HepG2 (cell line): ENCODE measurements around the gene GRP. TPM values are rescaled to one million over a fixed set of nuclear protein-coding genes. Genes with fewer than 3 reads are reported as not detected.

ENCODE experiments used
- ATAC-seq: fragments of 200-7000 bp; cut with Tn5 transposase; 3 replicates; pipeline ENCODE4 v1.9.1; 2020; ENCODE audit warnings: mild to moderate bottlenecking, moderate library complexity
- BruUV-seq: library from RNA; stranded (reverse); fragments of 400-500 nt; replicated peaks from 2 replicates; lab custom pipeline; 2021; lab: Mats Ljungman, UMichigan
- CTCF ChIA-PET: fragments of 300-600 bp; formaldehyde crosslinking; extraction: SDS; loops from one replicate; lab custom pipeline; 2021; ENCODE audit warnings: low total read pairs, inconsistent platforms, low intra/inter-chr PET ratio; lab: Yijun Ruan, JAX
- POLR2A ChIA-PET: fragments of 350-600 bp; sonication (Branson Sonifier 250); formaldehyde crosslinking; loops from one replicate; lab custom pipeline; 2020; ENCODE audit warnings: antibody characterized with exemption, inconsistent platforms; lab: Yijun Ruan, JAX
- DNase-seq: peaks from one replicate; pipeline ENCODE4 v3.0.0-alpha.2; 2015; ENCODE audit warnings: low spot score
- FAIRE-seq: peaks from 3 replicates; lab custom pipeline; 2011; peaks lifted over from hg19 to GRCh38; lab: Jason Lieb, UNC
- H2AFZ ChIP-seq: one replicate; pipeline ENCODE4 v1.6.1; 2011; ENCODE audit warnings: low read length, inconsistent platforms
- H3K27ac ChIP-seq: fragments of 300-600 bp; 3 replicates; pipeline ENCODE4 v1.8.0; 2011; ENCODE audit warnings: mixed run types, mild to moderate bottlenecking, mixed read lengths, low read length, inconsistent platforms; ENCODE audit not compliant: insufficient read depth; ENCODE audit errors: extremely low read length
- H3K27me3 ChIP-seq, 2 experiments: fragments of 200-600 bp in 1 of 2; 2 replicates in 1 of 2; 3 replicates in 1 of 2; pipeline versions ENCODE4 v1.6.0 to v1.8.0; 2011; ENCODE audit warnings: low read length in 2 of 2, mild to moderate bottlenecking in 2 of 2, moderate library complexity in 2 of 2, inconsistent platforms in 1 of 2; ENCODE audit not compliant: insufficient read depth in 2 of 2, control insufficient read depth in 1 of 2
- H3K36me3 ChIP-seq, 2 experiments: fragments of 200-600 bp in 1 of 2; replicated peaks in 1 of 2; 2 replicates in 1 of 2; 3 replicates in 1 of 2; pipeline versions ENCODE4 v1.5.1 to v1.8.0; 2011; ENCODE audit warnings: low read length in 2 of 2, inconsistent platforms in 1 of 2; ENCODE audit not compliant: insufficient read depth in 2 of 2, control insufficient read depth in 1 of 2
- H3K4me1 ChIP-seq: 2 replicates; pipeline ENCODE4 v1.5.1; 2012; ENCODE audit warnings: low read length, inconsistent platforms; ENCODE audit not compliant: insufficient read depth
- H3K4me2 ChIP-seq: 2 replicates; pipeline ENCODE4 v1.6.0; 2011; ENCODE audit warnings: low read depth, low read length, inconsistent platforms
- H3K4me3 ChIP-seq, 3 experiments: fragments of 200-600 bp in 1 of 3; sonication (generic), shearing (Covaris generic) in 1 of 3; replicated peaks in 1 of 3; 2 replicates each; pipeline ENCODE4 v1.5.1; 2011 to 2016; ENCODE audit warnings: low read length in 3 of 3, inconsistent platforms in 2 of 3, low read depth in 2 of 3, mild to moderate bottlenecking in 2 of 3, control low read depth in 1 of 3, mixed read lengths in 1 of 3; ENCODE audit not compliant: insufficient read depth in 1 of 3
- H3K79me2 ChIP-seq: one replicate; pipeline ENCODE4 v1.6.1; 2011; ENCODE audit warnings: low read length, inconsistent platforms; ENCODE audit not compliant: insufficient read depth
- H3K9ac ChIP-seq: 2 replicates; pipeline ENCODE4 v1.6.0; 2011; ENCODE audit warnings: mild to moderate bottlenecking, low read depth, low read length, inconsistent platforms; ENCODE audit not compliant: insufficient read depth
- H3K9me3 ChIP-seq: 2 replicates; pipeline ENCODE4 v1.5.1; 2012; ENCODE audit warnings: mild to moderate bottlenecking, low read length
- H4K20me1 ChIP-seq: 2 replicates; pipeline ENCODE4 v1.6.0; 2011; ENCODE audit warnings: inconsistent platforms, mild to moderate bottlenecking, low read length, moderate library complexity; ENCODE audit not compliant: insufficient read depth
- AHR ChIP-seq: IDR thresholded peaks from 2 replicates; pipeline ENCODE4 v1.6.1; 2018; ENCODE audit warnings: missing genetic modification reagents, missing compliant biosample characterization
- ARID3A ChIP-seq: IDR thresholded peaks from 2 replicates; pipeline ENCODE4 v1.6.1; 2012; ENCODE audit warnings: low read depth, low read length, improper control_type of control experiment
- ASH2L ChIP-seq: fragments of 300-600, 200-600 bp; sonication (generic); IDR thresholded peaks from 2 replicates; pipeline ENCODE4 v1.7.0; 2017; ENCODE audit warnings: low read depth, mild to moderate bottlenecking, moderate library complexity, mixed read lengths, low read length; ENCODE audit not compliant: insufficient read length
- CEBPB ChIP-seq: IDR thresholded peaks from 2 replicates; pipeline ENCODE4 v1.6.1; 2011; ENCODE audit warnings: low read depth, low read length, improper control_type of control experiment, borderline replicate concordance
- HCFC1 ChIP-seq: fragments of 150-350 bp; IDR thresholded peaks from 2 replicates; pipeline ENCODE4 v1.6.1; 2014; ENCODE audit warnings: low read depth, low read length
- JUND ChIP-seq: sonication (generic); formaldehyde crosslinking; IDR thresholded peaks from 2 replicates; pipeline ENCODE4 v1.8.0; 2022; ENCODE audit warnings: mild to moderate bottlenecking, missing genetic modification reagents
- MAFF ChIP-seq: IDR thresholded peaks from 2 replicates; pipeline ENCODE4 v1.6.1; 2011; ENCODE audit warnings: low read depth, low read length, improper control_type of control experiment
- MAX ChIP-seq: IDR thresholded peaks from 2 replicates; pipeline ENCODE4 v1.6.1; 2012; ENCODE audit warnings: inconsistent platforms
- RAD21 ChIP-seq: fragments of 450-650 bp; formaldehyde crosslinking; IDR thresholded peaks from 2 replicates; pipeline ENCODE4 v1.5.0; 2020; ENCODE audit warnings: mild to moderate bottlenecking
- RBAK ChIP-seq: sonication (generic); formaldehyde crosslinking; IDR thresholded peaks from 2 replicates; pipeline ENCODE4 v1.5.1; 2020; ENCODE audit warnings: mild to moderate bottlenecking, missing genetic modification reagents
- RFX5 ChIP-seq: IDR thresholded peaks from 2 replicates; pipeline ENCODE4 v1.6.1; 2011; ENCODE audit warnings: low read depth, low read length, improper control_type of control experiment
- TFE3 ChIP-seq: IDR thresholded peaks from 2 replicates; pipeline ENCODE4 v1.6.1; 2016
- ZBTB37 ChIP-seq: sonication (generic); formaldehyde crosslinking; IDR thresholded peaks from 2 replicates; pipeline ENCODE4 v1.4.0; 2020; ENCODE audit warnings: mild to moderate bottlenecking, missing genetic modification reagents
- ZNF234 ChIP-seq: sonication (generic); formaldehyde crosslinking; conservative IDR thresholded peaks from 2 replicates; pipeline ENCODE4 v1.5.1; 2020; ENCODE audit warnings: mild to moderate bottlenecking, missing genetic modification reagents
- ZNF354B ChIP-seq: sonication (generic); formaldehyde crosslinking; IDR thresholded peaks from 2 replicates; pipeline ENCODE4 v1.8.0; 2022; ENCODE audit warnings: mild to moderate bottlenecking, missing genetic modification reagents
- ZNF549 ChIP-seq: sonication (generic); formaldehyde crosslinking; IDR thresholded peaks from 2 replicates; pipeline ENCODE4 v1.5.0; 2020; ENCODE audit warnings: missing genetic modification reagents
- WGBS: methylation state at CpG from one replicate; pipeline ENCODE4 v1.1.6; 2017; ENCODE audit warnings: low lambda C conversion rate; 5-methylcytosine and 5-hydroxymethylcytosine counted together
- in situ Hi-C: cut with HindIII; loops from 2 replicates; pipeline ENCODE4 v1.10.0; 2017; ENCODE audit warnings: low pct_unique_long_range_greater_than_20kb; ENCODE audit not compliant: extremely low pct_ligation_motif_present
- intact Hi-C: fragments of 100-400 bp; cut with micrococcal nuclease; formaldehyde crosslinking; loops from one replicate; pipeline ENCODE4 v1.10.0; 2022; ENCODE audit not compliant: unreplicated experiment
- polyA plus RNA-seq, 8 experiments: library from polyadenylated mRNA; depleted of rRNA in 3 of 8; stranded (reverse) in 7 of 8; unstranded in 1 of 8; fragments of >200 nt; fragmentation: Illumina TruSeq in 4 of 8; extraction: Trizol in 4 of 8; gene quantifications; 2 replicates each; pipeline versions ENCODE4 v1.2.1 to v1.2.3, GENCODE V29; 2011 to 2016; ENCODE audit warnings: low read depth in 4 of 8, missing spikeins in 1 of 8, mixed read lengths in 1 of 8; ENCODE audit not compliant: insufficient read depth in 1 of 8
- total RNA-seq, 5 experiments: library from RNA; depleted of rRNA; stranded (reverse); fragments of >200 nt; fragmentation: Illumina TruSeq; extraction: Trizol; gene quantifications; 2 replicates each; pipeline ENCODE4 v1.2.3, GENCODE V29; 2016; ENCODE audit warnings: low read depth in 1 of 5
- TF ChIP-seq, protein P1 (sequence below): sonication (generic); formaldehyde crosslinking; IDR thresholded peaks from 2 replicates; pipeline ENCODE4 v1.4.0; 2020; ENCODE audit warnings: missing genetic modification reagents
- TF ChIP-seq, protein P2 (sequence below): sonication (generic); formaldehyde crosslinking; IDR thresholded peaks from 2 replicates; pipeline ENCODE4 v1.4.0; 2020; ENCODE audit warnings: low read depth, mild to moderate bottlenecking, missing genetic modification reagents
- TF ChIP-seq, protein P3 (sequence below): sonication (generic); formaldehyde crosslinking; IDR thresholded peaks from 2 replicates; pipeline ENCODE4 v1.8.0; 2022; ENCODE audit warnings: mild to moderate bottlenecking, missing genetic modification reagents, moderate library complexity

The GRP gene
- total and polyA plus RNA-seq, 2 of the 13 experiments (the other 11 are each of a cell fraction or from before 2014, with no cell fraction given) = not detected

DNA sequence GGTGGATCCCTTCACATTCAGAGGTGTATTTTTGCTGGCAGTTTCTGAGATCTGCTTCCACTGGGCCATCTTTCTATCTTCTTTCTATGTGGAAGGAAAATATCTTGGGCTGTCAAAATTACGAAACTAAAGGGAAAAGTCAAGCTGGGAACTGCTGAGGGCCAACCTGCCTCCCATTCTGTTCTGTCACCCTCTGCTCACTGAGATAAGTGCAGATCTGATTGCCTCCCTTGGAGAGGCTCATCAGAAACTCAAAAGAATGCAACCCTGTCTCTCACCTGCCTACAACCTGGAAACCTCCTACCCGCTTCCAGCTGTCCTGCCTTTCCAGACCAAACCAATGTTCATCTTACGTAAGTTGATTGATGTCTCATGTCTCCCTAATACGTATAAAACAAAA, 26.8 kb downstream of the GRP start:
- no peak overlapping the region for H3K4me3 ChIP-seq
- BruUV-seq = no TSS peak
- H3K27ac ChIP-seq = no peak overlapping the region
- no peak overlapping the region for H2AFZ ChIP-seq
- no peaks in the 10 kb centered on the region for H3K9me3 ChIP-seq
- H3K4me1 ChIP-seq = no peaks in the 10 kb centered on the region
- CTCF ChIA-PET = no interaction called here
- peaks cover 3 to 6% of the 10 kb centered on the region in 2 experiments; a peak in 3 of 5 replicates for H3K27me3 ChIP-seq
- FAIRE-seq (no peak), ATAC-seq (no peak), DNase-seq (no peak)
- no peak overlapping the region for H3K9ac ChIP-seq
- POLR2A ChIA-PET = no interaction called here
- no peaks in the 10 kb centered on the region for H3K36me3 ChIP-seq
- 8% methylated on average over 4 of the region's 4 CpGs for WGBS
- in situ Hi-C loops (no loop called here), intact Hi-C loops (no loop called here)
- H3K79me2 ChIP-seq = no peaks in the 10 kb centered on the region
- no peaks in the 10 kb centered on the region for H4K20me1 ChIP-seq
- H3K4me2 ChIP-seq = no peak overlapping the region
- TF ChIP-seq MAFF (no peak), AHR (no peak), ZNF234 (no peak), ASH2L (no peak), ARID3A (no peak), RBAK (no peak), ZNF354B (CRISPR knock-in tag) (no peak), ZNF549 (CRISPR knock-in tag) (no peak), TFE3 (no peak), ZBTB37 (CRISPR knock-in tag) (no peak), JUND (CRISPR knock-in tag) (no peak), CEBPB (no peak), HCFC1 (no peak), MAX (no peak), RFX5 (no peak), RAD21 (CRISPR knock-in tag) (no peak)
- TF ChIP-seq, protein P1, sequence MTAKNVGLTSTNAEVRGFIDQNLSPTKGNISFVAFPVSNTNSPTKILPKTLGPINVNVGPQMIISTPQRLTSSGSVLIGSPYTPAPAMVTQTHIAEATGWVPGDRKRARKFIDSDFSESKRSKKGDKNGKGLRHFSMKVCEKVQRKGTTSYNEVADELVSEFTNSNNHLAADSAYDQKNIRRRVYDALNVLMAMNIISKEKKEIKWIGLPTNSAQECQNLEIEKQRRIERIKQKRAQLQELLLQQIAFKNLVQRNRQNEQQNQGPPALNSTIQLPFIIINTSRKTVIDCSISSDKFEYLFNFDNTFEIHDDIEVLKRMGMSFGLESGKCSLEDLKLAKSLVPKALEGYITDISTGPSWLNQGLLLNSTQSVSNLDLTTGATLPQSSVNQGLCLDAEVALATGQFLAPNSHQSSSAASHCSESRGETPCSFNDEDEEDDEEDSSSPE (CRISPR knock-in tag) = no peak
- TF ChIP-seq, protein P2, sequence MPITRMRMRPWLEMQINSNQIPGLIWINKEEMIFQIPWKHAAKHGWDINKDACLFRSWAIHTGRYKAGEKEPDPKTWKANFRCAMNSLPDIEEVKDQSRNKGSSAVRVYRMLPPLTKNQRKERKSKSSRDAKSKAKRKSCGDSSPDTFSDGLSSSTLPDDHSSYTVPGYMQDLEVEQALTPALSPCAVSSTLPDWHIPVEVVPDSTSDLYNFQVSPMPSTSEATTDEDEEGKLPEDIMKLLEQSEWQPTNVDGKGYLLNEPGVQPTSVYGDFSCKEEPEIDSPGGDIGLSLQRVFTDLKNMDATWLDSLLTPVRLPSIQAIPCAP (CRISPR knock-in tag) = no peak
- TF ChIP-seq, protein P3, sequence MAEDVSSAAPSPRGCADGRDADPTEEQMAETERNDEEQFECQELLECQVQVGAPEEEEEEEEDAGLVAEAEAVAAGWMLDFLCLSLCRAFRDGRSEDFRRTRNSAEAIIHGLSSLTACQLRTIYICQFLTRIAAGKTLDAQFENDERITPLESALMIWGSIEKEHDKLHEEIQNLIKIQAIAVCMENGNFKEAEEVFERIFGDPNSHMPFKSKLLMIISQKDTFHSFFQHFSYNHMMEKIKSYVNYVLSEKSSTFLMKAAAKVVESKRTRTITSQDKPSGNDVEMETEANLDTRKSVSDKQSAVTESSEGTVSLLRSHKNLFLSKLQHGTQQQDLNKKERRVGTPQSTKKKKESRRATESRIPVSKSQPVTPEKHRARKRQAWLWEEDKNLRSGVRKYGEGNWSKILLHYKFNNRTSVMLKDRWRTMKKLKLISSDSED (CRISPR knock-in tag) = no peak
